Sigmoid colon (tissue), 4 donors: ENCODE results near the gene SGSM2.

Experiments used
- CTCF ChIP-seq, 4 experiments: fragments of 450-650 bp in 3 of 4; fragments of 200-600 bp in 1 of 4; IDR thresholded peaks; one replicate each; pipeline ENCODE4 v1.5.1; 2016 to 2019; ENCODE audit warnings: antibody characterized with exemption in 4 of 4, mild to moderate bottlenecking in 3 of 4, moderate library complexity in 2 of 4
- EP300 ChIP-seq, 4 donors: sonication (generic); formaldehyde crosslinking; IDR thresholded peaks; one replicate each; pipeline ENCODE4 v1.6.1; 2017; ENCODE audit warnings: antibody characterized with exemption in 4 of 4
- POLR2A ChIP-seq, 2 donors: fragments of 450-650 bp; IDR thresholded peaks; one replicate each; pipeline ENCODE4 v1.6.1; 2016; ENCODE audit warnings: antibody characterized with exemption in 2 of 2, mild to moderate bottlenecking in 2 of 2, moderate library complexity in 2 of 2
- POLR2AphosphoS5 ChIP-seq, 4 donors: sonication (generic); formaldehyde crosslinking; IDR thresholded peaks; one replicate each; pipeline ENCODE4 v1.6.1; 2017; ENCODE audit warnings: antibody characterized with exemption in 4 of 4

GRCh38 chr17:2393954-2394749 lies 56.9 kb downstream of the SGSM2 start:
- no peak for TF ChIP-seq CTCF (IDR thresholded peaks at IDR 0.05)
- TF ChIP-seq POLR2AphosphoS5 (IDR thresholded peaks at IDR 0.05): peak in 3 of 4 donors; percentile 6 to 70 (median 48)
- TF ChIP-seq EP300 (IDR thresholded peaks at IDR 0.05): no peak
- TF ChIP-seq POLR2A (IDR thresholded peaks at IDR 0.05): no peak
